Small intestine (tissue), 7 donors: Measurements from ENCODE around the gene SPINK4. TPM values are rescaled to one million over a fixed set of nuclear protein-coding genes. Genes with fewer than 3 reads are reported as not detected.

Experiments used
- DNase-seq, 2 donors: peaks; one replicate each; pipeline versions ENCODE4 v3.0.0 to v3.0.0-alpha.2; 2013
- FAIRE-seq: peaks from 2 replicates; lab custom pipeline; 2012; peaks lifted over from hg19 to GRCh38; lab: Jason Lieb, UNC
- H3K27ac ChIP-seq, 3 donors: one replicate each; pipeline ENCODE4 v1.5.1; 2013; ENCODE audit warnings: low read length in 2 of 3, mild to moderate bottlenecking in 2 of 3, control low read depth in 1 of 3, inconsistent platforms in 1 of 3, low read depth in 1 of 3, moderate library complexity in 1 of 3
- H3K27me3 ChIP-seq, 3 donors: one replicate each; pipeline ENCODE4 v1.6.1; 2013; ENCODE audit warnings: low read length in 3 of 3, inconsistent platforms in 1 of 3; ENCODE audit not compliant: control insufficient read depth in 3 of 3, insufficient read depth in 3 of 3
- H3K36me3 ChIP-seq, 3 donors: one replicate each; pipeline ENCODE4 v1.6.1; 2013; ENCODE audit warnings: low read length in 3 of 3, inconsistent platforms in 1 of 3, low read depth in 1 of 3, mild to moderate bottlenecking in 1 of 3, moderate library complexity in 1 of 3; ENCODE audit not compliant: control insufficient read depth in 3 of 3, insufficient read depth in 2 of 3
- H3K4me1 ChIP-seq, 3 donors: one replicate each; pipeline ENCODE4 v1.6.1; 2013; ENCODE audit warnings: low read length in 2 of 3, inconsistent platforms in 1 of 3, low read depth in 1 of 3, mild to moderate bottlenecking in 1 of 3, moderate library complexity in 1 of 3; ENCODE audit not compliant: control insufficient read depth in 3 of 3, insufficient read depth in 2 of 3
- H3K4me3 ChIP-seq, 3 donors: one replicate each; pipeline ENCODE4 v1.5.1; 2013; ENCODE audit warnings: low read length in 3 of 3, control low read depth in 1 of 3, inconsistent platforms in 1 of 3, low read depth in 1 of 3, mild to moderate bottlenecking in 1 of 3, moderate library complexity in 1 of 3
- H3K9me3 ChIP-seq, 2 donors: one replicate each; pipeline ENCODE4 v1.6.1; 2013; ENCODE audit warnings: low read depth in 1 of 2, low read length in 1 of 2; ENCODE audit not compliant: control insufficient read depth in 2 of 2, insufficient read depth in 1 of 2
- WGBS, 3 donors: extraction: QIAGEN DNeasy Blood & Tissue Kit; methylation state at CpG; one replicate each; pipeline ENCODE4 v1.1.7; 2013; 5-methylcytosine and 5-hydroxymethylcytosine counted together
- polyA plus RNA-seq, 4 donors: library from polyadenylated mRNA; stranded (reverse) in 3 of 4; unstranded in 1 of 4; fragments of 200-250 nt in 3 of 4; fragments of 120-200 nt in 1 of 4; gene quantifications; one replicate each; pipeline versions ENCODE4 v1.2.1 to v1.2.3, GENCODE V29; 2013
- donor health status: healthy with polysubstance abuse.
- donor health status: control.
- donor health status: control.
- donor health status: Bipolar disorder and iron deficiency.
- donor health status: healthy.

SPINK4 gene
- polyA plus RNA-seq, 4 donors = 361 to 2,061 (median 934) TPM

DNA sequence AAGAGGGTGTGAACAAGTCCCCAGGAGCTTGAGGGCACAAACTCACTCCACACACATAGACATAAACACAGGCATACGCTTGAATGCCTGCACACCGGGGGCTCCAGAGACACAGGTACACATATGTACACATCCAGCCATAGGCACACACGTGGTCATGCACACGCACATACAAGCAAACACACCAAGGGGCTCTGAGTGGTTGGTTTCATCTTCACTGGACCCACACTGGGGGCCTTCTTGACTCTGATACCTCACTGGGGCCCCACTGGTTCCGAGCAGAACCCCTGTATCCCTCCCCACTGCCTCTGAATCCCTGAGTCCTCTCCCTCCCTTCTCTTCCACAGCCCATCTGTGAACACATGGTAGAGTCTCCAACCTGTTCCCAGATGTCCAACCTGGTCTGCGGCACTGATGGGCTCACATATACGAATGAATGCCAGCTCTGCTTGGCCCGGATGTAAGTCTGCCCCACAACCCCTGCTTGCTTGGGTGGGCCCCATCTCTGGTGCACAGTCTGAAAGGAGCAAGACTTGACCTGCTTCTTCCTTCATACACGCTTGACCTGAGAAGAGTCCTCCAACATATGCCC lies 6.4 kb downstream of the SPINK4 start:
- DNase-seq = no peak
- Histone ChIP-seq H3K36me3 (peaks cover 0 to 27% (median 3%) of the 10 kb centered on the region in 3 donors), H3K27me3 (no peaks in the 10 kb centered on the region), H3K9me3 (no peaks in the 10 kb centered on the region), H3K4me1 (peaks cover 0 to 3% (median 0%) of the 10 kb centered on the region in 3 donors), H3K27ac (no peak overlapping the region), H3K4me3 (no peak overlapping the region)
- no peak for FAIRE-seq
- 91 to 93% (median 92%) methylated on average over 9 of the region's 9 CpGs for WGBS, 3 donors

DNA sequence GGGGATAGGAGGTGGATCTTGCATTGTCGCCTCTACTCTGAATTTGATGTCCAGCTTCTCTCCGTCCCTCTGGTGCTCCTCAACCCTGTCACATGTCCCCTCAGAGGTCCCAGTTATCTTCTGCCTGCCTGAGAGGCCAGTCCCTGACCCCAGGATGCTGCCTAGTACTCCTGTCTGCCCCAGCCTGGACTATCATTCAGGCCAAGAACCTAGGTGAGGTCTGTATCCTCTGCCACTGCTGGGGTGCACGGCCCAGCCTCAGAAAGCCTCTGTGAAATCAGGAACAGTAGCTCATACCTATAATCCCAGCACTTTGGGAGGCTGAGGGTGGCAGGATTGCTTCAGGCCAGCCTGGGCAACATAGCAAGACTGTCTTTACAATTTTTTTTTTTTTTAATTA lies 8.6 kb downstream of the SPINK4 start:
- FAIRE-seq = no peak
- Histone ChIP-seq H3K27ac (no peak overlapping the region), H3K36me3 (peaks cover 0 to 45% (median 10%) of the 10 kb centered on the region in 3 donors), H3K4me3 (no peak overlapping the region), H3K27me3 (no peaks in the 10 kb centered on the region), H3K9me3 (no peaks in the 10 kb centered on the region), H3K4me1 (peaks cover 0 to 8% (median 0%) of the 10 kb centered on the region in 3 donors)
- 92 to 98% (median 95%) methylated on average over 3 of the region's 3 CpGs for WGBS, 3 donors
- DNase-seq = no peak

DNA sequence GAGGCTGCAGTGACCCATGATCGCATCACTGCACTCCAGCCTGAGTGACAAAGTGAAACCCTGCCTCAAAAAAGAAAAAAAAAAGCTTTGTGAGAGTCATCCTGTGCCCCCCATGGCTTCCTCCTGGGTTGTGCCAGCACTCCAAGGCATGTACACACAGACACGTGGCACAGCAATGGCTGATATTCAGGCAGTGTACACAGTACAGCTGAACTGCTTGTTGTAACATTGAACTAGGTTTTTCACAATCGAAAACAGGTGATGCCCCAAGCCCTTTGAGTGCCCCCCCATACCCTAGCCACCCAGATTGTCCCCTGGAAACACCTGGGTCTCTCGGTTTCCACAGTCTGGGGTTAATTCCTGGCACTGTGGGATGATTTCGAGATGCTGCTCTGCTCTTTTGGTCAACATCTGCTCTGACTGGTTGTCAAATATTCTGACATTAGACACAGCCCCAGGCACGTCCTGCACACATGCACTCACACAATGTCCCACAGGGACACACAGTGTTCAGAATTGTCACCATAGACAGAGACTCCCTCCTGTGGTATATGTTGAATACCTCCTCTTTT lies 9.2 kb downstream of the SPINK4 start:
- Histone ChIP-seq H3K9me3 (no peaks in the 10 kb centered on the region), H3K4me3 (no peak overlapping the region), H3K27me3 (no peaks in the 10 kb centered on the region), H3K27ac (no peak overlapping the region), H3K4me1 (peaks cover 0 to 5% (median 0%) of the 10 kb centered on the region in 3 donors), H3K36me3 (peaks cover under 1 to 50% (median 11%) of the 10 kb centered on the region in 3 donors)
- DNase-seq (no peak), FAIRE-seq (no peak)
- WGBS, 3 donors = 75 to 79% (median 77%) methylated on average over 6 of the region's 6 CpGs

DNA sequence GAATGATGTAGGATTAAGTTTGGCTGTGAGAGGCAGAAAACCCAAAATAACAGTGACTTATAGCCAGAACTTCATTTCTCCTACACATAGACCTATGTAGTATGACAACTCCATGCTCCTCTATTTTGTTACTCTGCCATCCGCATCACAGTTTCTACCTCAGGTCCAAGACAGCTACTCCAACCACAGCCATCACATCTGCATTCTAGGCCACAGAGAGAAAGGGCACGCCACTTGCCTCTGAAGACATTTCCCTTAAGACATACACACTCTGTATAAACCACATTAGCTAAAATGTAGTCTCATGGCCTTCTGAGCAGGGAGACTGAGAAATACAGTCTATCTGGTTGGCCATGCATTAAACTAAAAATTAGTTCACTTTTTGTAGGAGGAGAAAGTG lies 10.0 kb downstream of the SPINK4 start:
- no peak for DNase-seq
- Histone ChIP-seq H3K4me1 (peaks cover 0 to 5% (median 0%) of the 10 kb centered on the region in 3 donors), H3K27me3 (no peaks in the 10 kb centered on the region), H3K9me3 (no peaks in the 10 kb centered on the region), H3K4me3 (no peak overlapping the region), H3K36me3 (peaks cover 4 to 57% (median 19%) of the 10 kb centered on the region in 3 donors), H3K27ac (no peak overlapping the region)
- 90 to 97% (median 96%) methylated on average over 2 of the region's 2 CpGs for WGBS, 3 donors
- no peak for FAIRE-seq

DNA sequence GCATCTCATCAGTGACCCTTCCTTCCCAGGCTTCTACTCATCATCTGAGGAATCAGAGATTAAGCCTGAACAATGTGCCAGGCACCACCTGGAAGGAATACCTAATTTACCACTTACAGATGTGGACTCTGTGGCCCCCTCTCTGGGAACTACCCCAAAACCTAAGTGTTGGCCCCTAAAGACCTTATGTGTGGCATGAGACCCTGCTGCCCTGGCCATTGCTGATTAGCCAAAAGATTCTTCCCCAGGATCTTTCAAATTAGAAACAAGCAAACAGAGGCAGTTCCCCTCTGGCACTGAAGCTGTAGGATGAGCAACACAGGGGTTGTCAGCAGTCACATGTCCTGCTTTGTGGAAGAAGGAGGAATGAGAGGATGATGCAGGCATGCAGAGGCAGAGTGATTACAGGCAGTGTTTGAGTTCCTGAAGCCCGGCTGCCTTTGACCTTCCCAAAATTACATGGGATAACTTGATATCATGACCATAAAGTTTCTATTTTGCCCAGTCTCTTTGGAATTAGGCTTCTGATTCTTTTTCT lies 10.6 kb downstream of the SPINK4 start:
- Histone ChIP-seq H3K9me3 (no peaks in the 10 kb centered on the region), H3K27ac (no peak overlapping the region), H3K4me1 (peaks cover 0 to 5% (median 0%) of the 10 kb centered on the region in 3 donors), H3K4me3 (no peak overlapping the region), H3K27me3 (no peaks in the 10 kb centered on the region), H3K36me3 (peaks cover 9 to 62% (median 23%) of the 10 kb centered on the region in 3 donors)
- FAIRE-seq = no peak
- WGBS, 3 donors = 65 to 86% (median 75%) methylated on average over 1 of the region's 1 CpG
- DNase-seq = no peak

DNA sequence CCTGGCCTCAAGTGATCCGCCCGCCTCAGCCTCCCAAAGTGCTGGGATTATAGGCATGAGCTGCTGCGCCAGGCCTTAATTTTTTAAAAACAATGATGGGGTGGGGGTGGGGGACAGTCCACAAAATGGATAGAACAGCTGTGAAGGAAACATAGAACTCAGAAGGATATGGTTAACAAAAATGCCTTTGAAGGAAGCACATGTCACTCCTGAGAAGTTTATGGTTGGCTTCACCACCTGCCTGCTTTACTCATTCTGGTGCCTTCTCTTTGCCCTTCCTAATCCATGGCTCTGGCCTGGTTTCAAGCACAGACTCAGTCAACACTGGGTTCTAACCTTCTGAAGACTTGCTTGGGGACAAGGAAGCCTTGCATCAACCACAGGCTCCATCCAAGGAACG lies 14.2 kb downstream of the SPINK4 start:
- Histone ChIP-seq H3K4me1 (peaks cover 0 to 5% (median 0%) of the 10 kb centered on the region in 3 donors), H3K27me3 (no peaks in the 10 kb centered on the region), H3K4me3 (no peak overlapping the region), H3K36me3 (peaks cover 21 to 59% (median 30%) of the 10 kb centered on the region in 3 donors), H3K27ac (no peak overlapping the region), H3K9me3 (no peaks in the 10 kb centered on the region)
- FAIRE-seq (no peak), DNase-seq (no peak)
- 92 to 96% (median 94%) methylated on average over 4 of the region's 4 CpGs for WGBS, 3 donors

DNA sequence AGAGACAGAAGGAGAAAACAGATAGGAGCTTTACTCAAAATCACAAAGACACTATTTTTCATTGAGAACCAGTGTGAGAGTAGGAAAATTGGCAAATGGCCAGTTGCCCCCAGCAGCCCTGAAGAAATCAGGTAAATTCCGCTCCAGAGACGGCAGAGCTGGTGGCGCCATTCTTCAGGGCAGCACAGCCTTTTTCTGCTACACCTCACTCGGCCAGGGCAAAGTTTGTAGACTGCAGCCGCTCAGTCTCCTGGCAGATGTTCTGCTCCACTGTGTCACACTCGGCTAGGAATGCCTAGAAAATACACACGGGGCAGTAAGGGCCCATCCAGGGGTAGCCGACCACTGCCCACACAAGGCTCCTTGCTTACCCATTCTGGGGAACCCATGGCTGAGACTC lies 15.0 kb downstream of the SPINK4 start:
- peaks cover 25 to 59% (median 36%) of the 10 kb centered on the region in 3 donors for H3K36me3 ChIP-seq
- H3K9me3 ChIP-seq = no peaks in the 10 kb centered on the region
- no peaks in the 10 kb centered on the region for H3K27me3 ChIP-seq
- WGBS, 3 donors = 92 to 94% (median 94%) methylated on average over 8 of the region's 8 CpGs
- H3K4me1 ChIP-seq = peaks cover 0 to 5% (median 0%) of the 10 kb centered on the region in 3 donors
- FAIRE-seq = no peak
- H3K4me3 ChIP-seq = no peak overlapping the region
- no peak overlapping the region for H3K27ac ChIP-seq
- no peak for DNase-seq

DNA sequence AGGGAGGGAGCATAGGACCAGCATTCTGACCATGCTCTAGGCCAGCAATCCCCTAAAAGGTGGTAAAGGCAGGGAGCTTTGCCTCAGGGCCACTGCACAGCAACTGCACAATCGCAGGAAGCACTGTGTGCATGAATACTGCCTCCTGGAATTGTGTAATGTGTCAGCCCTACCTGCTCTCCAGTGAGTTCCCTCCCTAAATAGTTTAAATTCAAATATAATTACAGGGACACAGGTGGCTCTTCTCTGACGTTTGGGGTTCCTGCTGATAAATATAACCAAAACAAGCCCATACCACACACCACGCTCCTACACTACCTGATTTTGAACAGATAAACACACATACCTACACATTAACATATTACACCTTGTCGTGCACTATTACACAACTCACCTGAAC lies 15.5 kb downstream of the SPINK4 start:
- no peak overlapping the region for H3K27ac ChIP-seq
- H3K4me3 ChIP-seq = no peak overlapping the region
- H3K27me3 ChIP-seq = no peaks in the 10 kb centered on the region
- H3K36me3 ChIP-seq = peaks cover 25 to 61% (median 40%) of the 10 kb centered on the region in 3 donors
- WGBS, 3 donors = 88 to 90% (median 88%) methylated on average over 4 of the region's 4 CpGs
- FAIRE-seq = no peak
- H3K4me1 ChIP-seq = peaks cover 0 to 5% (median 0%) of the 10 kb centered on the region in 3 donors
- DNase-seq = no peak
- H3K9me3 ChIP-seq = no peaks in the 10 kb centered on the region
